GM15510 (cell line): ENCODE measurements around the gene ASPM.

Source experiments
- POLR2A ChIP-seq: IDR thresholded peaks from 3 replicates; pipeline ENCODE4 v1.6.1; 2011; ENCODE audit warnings: borderline replicate concordance; ENCODE audit not compliant: insufficient read length; ENCODE audit errors: extremely low read depth

ASPM gene

DNA sequence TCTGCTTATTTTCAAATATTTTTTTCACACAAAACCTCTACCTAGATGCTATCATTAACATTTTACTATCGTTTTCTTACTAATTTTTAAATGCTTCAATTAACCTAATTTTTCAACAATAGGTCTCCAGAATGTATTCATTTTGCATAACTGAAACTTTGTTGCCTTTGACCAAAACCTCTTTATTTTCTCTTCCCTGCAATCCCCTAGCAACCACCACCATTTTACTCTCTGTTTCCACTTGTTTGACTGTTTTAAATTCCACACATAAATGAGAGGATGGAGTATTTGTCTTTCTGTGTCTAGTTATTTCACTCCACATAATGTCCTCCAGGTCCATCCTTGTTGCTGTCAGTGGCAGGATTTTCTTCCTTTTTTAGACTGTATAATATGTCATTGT lies 69.9 kb downstream of the ASPM start:
- TF ChIP-seq POLR2A = no peak

DNA sequence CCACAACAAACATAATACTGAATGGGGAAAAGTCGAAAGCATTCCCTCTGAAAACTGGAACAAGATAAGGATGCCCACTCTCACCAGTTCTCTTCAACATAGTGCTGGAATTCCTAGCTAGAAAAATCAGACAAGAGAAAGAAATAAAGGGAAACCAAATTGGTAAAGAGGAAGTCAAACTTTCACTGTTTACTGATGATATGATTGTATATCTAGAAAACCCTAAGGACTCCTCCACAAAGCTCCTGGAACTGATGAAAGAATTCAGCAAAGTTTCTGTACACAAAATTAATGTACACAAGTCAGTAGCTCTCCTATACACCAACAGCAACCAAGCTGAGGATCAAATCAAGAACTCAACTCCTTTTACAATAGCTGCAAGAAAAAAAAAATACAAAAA lies 72.5 kb downstream of the ASPM start:
- TF ChIP-seq POLR2A = no peak

DNA sequence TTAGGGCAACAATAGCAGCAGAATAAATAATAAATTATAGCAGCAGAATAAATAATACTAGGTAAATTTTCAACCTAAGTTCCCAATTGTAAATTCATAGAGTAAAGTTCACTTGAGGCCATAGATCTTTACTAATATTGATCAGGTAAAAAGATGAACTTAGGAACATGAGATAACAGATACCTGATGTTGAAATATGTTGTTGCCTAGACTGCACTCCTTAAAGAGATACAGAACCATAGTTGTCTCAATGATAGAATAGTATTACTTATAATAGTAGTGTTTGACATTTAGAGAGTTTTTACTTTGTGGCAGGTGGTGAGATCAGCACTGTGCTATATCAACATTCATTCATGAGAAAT lies 79.0 kb downstream of the ASPM start:
- no peak for TF ChIP-seq POLR2A

DNA sequence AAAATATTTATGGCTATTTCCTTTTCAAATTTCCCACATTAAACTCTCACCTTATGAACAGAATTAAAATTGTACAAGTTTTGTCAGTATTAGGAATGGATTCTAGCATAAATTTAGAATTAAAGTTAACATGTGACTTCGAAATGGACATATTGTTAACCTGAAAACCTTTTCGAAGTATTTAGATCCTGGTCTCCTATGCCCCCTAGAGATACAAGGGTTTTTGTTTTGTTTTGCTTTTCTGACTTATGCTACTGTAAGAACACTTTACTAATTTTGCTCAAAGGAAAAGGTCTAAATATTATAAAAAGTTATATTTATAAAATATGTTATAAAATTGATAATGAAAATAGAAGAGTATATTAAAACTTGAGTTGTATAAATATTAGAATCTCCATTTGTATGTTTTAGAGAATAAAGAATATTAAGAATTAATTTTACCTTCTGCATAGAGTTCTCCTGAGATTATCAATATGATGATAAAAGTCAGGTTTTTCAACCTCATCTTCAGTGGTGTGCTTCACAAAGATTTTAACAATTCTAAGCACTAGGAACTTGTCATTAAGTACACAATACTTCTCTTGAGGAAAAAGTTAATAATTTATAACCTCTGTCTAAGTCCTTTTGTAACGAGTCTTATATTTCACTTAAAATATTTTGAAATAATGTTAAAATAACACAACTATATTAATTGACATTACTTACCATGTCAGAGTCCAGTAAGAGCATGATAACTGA lies 79.6 kb downstream of the ASPM start, which contains the start of gene F13B:
TSS of gene F13B (minus strand) at position 542 of the 738 bp plus-strand sequence. CDS start at position 505, 37 bp downstream.
- TF ChIP-seq POLR2A = no peak

DNA sequence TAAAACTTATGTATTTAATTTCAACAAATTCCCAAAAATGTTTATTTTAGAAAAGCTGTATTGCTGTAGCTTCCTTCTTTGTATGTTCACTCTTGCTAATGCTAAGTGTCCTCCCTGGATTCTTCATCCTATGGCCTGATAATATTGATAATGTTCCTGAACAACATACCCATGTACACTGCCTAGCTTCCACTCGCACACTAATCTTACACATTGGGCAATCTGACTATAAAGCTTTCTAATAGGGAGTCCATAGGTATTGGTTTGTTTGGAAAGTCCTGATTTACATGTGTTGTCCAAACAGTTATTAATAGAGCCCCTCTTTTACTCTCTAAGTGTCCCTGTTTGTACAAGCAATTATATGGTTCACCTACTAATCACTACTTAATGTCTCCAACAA lies 80.2 kb downstream of the ASPM start:
- no peak for TF ChIP-seq POLR2A

DNA sequence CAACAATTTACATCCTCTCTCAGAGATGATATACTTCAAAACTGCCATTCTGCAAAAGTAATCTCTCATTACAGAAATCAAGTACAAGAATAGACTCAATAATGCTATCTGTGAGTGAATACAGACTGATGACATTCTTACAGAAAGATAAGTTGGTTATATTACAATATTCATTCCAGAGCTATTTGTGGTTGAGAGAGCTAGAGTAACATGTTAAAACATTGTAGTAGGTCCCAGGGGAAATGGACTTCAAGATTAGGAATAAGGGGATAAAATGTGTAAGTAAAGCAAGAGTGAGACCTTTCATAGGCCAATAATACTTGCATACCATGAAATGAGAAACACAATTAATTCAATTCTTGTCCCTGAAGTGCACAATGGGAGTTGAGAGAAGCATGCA lies 80.9 kb downstream of the ASPM start:
- no peak for TF ChIP-seq POLR2A

DNA sequence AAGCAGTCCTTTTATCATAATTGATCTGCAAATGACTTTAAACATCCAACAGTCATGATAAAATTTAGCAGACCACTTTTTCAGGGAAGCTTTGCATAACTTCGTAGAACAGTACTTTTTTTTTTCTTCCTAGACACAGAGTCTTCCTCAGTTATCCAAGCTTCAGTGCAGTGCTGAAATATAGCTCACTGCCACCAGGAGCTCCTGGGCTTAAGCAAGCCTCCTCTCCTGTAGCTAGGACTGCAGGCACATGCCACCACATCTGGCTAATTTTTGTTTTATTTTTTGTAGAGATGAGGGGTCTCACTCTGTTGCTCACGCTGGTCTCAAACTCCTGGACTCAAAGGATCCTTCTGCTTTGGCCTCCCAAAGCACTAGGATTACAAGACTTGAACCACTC lies 83.3 kb downstream of the ASPM start:
- TF ChIP-seq POLR2A = no peak

DNA sequence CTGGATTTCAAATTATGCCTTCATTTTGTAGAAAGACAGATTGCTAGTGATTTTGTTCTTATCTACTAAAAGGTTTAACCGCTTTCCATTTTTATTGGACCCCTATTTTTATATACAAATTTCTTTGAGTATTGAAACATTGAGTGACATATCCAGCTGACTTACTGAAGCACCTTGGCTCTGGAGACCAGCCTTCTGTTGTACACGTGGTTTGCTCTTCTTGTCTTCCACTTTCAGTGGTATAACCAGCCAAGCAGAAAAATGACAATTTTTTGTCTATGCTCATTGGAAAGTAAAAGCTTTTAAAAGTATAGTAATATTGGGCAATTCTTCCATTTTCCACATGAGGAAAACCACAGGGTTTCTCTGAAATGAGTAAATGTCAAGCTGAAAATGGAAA lies 83.8 kb downstream of the ASPM start:
- TF ChIP-seq POLR2A = no peak

DNA sequence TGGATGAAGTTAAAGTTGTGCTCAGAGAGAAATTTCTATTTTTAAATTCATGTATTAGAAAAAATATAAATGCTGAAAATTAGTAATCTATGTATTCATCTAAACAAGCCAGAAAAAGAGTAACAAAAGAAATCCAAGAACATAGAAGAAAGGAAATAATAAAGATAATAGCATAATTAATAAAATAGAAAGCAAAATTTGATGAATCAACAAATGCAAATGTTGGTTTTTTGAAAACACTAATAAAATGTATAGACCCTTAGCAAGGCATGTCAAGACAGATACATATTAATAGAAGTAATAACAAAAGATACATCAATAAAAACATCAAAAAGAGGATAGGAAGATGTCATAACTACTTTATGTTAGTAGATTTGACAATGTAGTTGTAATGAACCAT lies 97.4 kb downstream of the ASPM start:
- TF ChIP-seq POLR2A = no peak

DNA sequence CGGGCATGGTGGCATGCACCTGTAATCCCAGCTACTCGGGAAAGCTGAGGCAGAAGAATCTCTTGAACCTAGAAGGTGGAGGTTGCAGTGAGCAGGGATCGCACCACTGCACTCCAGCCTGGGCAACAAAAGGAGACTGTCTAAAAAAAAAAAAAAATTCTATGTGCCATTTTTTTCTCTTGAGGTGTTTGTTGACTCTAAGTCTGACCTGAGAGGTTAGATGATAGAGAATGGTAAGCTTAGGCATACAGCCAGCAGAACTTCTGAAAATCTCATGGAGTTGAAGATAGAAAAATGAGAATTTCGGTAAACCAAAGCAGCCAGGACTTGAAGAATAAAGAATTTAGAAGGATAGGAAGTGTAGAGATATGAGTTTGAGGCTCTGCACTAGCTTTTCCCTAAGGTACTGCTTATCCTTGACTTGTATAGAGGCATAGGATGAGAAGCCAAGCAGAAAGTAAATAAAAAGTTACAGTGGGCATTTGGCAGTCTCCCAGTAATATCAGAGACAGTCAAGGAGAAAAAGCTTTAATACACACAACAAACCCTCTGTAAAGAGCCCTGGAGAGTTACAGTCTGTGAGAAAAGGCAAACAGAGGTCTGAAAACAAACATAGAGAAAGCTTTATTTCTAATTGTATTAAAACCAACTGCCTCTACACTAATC lies 103.7 kb downstream of the ASPM start:
- no peak for TF ChIP-seq POLR2A

DNA sequence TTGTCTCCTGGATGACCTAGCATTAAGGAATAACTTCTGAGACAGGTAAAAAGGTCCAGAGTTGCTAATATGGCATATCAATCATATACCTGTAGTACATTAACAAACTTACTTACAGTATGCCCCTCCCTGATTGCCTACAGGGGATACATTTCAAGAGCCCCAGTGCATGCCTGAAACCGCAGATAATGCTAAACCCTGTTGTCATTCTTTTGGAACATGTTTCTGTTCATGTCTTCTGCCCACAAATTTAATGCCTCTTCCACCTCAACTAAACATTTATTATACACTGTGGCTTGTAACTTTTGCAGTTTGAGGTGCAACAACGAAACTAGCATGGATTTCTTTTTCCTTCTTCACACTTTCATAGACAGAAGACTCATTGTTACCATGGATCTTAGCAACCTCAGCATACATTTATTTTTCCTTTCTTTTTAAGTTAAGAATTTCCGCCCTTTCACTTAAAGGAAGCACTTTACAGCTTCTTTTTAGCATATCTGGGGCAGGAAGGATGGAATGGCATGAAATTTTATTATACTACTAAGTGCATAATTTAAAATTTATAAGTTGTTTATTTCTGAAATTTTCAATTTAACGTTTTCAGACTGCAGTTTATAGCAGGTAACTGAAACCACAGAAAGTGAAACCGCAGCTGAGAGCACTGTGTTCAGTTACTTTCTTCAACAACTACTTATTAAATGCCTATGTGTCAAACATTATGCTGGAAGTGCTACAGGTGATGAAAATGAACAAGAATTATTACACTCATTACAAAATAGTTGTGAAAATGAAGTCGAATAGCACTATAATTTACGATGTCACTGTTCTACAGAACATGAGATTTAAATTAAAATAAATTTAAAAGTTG lies 104.7 kb downstream of the ASPM start:
- no peak for TF ChIP-seq POLR2A

DNA sequence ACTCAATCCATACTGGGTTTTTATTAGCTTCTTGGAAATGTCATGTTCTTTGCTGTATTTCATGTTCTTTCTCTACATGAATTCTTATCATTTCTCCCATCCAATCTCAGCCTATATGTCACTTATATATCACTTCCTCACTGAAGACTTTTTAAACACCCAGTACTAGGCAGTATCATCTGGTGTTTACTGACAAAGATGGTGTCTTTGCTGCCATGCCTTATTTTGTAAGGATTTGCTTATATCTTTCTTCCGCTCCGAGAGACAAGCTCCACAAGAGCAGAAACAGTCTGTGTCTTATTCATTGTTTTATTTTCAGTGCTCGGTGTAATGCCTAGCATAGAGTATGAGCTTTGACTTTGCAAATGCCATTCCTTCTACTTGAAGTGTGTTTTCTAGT lies 109.6 kb downstream of the ASPM start:
- no peak for TF ChIP-seq POLR2A
